ENCODE data around the gene GPR132. TPM values are rescaled to one million over a fixed set of nuclear protein-coding genes. Genes with fewer than 3 reads are reported as not detected.
"Not testable (repeated sequence)": the region's sequence is repeated elsewhere in the genome, so short reads cannot be mapped to it uniquely, and the experiment has no call there.

The GPR132 gene
- total RNA-seq, 1 donor from 2014 or later = under 0.01 TPM

DNA sequence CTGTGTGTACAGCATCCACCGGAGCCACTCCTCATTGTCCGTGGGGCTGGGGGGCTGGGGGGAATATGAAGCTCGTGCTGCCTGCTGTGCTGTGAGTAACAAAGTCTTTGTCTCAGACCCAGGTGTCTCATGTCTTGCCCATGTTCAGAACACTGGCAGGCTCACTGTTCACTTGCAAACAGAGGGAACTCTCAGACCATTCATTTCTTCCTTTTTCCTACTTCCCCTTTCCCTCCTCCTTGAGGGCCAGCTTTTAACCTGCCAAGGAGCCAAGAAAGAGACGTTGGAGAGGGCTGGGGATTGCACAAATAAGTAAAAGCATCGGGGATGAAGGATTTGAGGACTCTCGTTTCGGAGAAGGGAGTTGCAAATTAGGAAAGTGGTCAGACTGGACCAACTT is 21.6 kb downstream of the GPR132 start:
- no peak for DNase-seq (ENCODE audit: low read depth in 2 of 2)

DNA sequence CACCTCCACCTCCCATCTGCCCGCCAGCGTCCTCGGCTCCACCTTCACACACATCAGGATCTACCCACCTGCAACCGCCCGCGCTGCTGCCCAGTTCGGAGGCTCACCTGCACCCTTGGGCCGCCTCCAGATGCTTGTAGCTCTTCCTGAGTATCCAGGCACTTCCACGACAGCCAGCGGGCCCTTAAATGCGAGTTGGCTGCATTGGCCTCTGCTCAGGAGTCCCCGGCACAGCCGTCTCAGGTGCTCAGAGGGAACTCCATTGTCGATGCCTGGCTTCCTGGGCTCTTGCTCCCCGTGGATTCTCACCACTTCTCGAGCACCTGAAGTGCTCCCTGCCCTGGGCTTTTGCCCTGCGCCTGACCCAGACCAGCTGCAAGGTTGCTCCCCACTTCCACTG is 22.4 kb downstream of the GPR132 start:
- no peak for DNase-seq (ENCODE audit: low read depth in 2 of 2)

DNA sequence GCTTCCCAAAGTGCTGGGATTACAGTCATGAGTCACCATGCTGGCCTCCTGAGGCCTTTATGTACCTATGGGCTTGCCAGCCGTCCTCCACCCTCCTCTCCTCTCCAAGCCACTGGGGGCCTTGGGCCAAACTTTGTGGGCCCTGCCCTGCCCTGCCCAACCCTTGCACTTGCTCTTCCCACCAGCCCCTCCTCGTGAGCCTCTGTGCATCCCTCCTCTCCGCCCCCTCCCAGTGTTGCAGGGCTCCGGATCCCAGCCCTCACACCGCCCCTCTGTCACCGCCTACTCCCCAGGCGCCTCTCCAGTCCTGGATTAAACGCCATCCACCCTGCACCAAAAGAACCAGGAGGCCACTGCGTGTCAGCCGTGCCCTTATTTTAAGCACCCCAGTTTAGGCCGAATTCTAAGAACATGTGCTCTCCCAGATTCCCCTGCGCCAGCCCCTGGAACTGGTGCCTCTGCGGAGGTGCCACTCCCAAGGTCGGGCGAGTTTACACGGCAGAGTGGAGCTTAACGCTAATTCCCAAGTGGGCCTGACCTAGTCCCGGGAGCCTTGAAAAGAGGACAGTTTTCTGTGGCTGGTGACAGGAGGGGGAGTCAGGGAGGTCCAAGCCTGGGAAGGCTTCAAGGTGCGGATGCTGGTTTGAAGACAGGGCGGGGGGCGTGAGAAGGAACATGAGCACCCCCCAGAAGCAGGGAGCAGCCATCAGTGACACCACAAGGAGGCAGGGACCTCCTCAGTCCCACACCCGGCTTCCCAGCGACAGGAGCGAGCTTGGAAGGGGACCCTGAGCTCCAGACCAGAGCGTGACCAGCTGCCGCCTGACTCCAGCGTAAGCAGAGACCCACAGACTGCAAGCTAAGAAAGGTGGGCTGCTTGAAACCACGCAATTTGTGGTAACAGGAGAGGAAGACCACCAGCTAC is 23.1 kb downstream of the GPR132 start:
- no peak for DNase-seq (ENCODE audit: low read depth in 2 of 2)

DNA sequence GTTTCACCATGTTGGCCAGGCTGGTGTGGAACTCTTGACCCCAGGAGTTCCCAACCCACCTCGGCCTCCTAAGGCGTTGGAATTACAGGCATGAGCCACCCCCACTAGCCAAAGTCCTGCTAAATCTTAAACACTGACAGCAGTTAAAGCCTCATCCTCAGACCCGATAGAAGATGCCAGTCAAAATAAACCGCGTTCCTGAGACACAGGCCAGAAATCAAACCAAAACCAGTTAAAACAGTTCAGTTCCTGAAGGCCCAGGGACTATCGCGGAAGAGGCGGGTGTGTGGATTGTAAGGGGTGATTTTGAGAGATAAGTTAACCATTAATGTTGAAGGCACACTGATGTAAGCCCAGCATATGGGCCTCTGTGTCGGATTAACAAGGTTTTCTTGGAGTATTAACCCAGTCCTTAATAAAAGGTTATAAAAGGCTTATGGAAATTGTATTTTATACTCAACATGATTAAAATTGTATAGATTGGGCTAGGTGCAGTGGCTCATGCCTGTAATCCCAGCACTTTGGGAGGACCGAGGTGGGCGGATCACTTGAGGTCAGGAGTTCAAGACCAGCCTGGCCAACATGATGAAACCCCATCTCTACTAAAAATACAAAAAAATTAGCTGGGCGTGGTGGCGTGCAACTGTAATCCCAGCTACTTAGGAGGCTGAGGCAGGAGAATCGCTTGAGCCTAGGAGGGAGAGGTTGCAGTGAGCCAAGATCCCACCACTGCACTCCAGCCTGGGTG is 25.6 kb downstream of the GPR132 start:
- DNase-seq (ENCODE audit: low read depth in 2 of 2) = no peak

DNA sequence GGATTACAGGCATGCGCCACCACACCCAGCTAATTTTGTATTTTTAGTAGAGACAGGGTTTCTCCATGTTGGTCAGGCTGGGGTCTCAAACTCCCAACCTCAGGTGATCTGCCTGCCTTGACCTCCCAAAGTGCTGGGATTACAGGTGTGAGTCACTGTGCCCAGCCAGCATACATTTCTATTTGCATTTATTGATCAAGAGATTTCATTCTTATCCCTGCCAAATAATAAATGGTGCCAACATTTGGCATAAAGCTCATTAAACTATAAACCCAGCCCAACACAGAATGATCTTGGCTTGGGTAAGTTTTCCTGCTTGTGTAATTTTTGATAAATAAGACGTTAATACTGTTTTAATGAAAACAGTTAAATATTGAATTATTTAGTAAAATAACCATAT is 29.6 kb downstream of the GPR132 start:
- not testable (repeated sequence) for DNase-seq (ENCODE audit: low read depth in 2 of 2)

DNA sequence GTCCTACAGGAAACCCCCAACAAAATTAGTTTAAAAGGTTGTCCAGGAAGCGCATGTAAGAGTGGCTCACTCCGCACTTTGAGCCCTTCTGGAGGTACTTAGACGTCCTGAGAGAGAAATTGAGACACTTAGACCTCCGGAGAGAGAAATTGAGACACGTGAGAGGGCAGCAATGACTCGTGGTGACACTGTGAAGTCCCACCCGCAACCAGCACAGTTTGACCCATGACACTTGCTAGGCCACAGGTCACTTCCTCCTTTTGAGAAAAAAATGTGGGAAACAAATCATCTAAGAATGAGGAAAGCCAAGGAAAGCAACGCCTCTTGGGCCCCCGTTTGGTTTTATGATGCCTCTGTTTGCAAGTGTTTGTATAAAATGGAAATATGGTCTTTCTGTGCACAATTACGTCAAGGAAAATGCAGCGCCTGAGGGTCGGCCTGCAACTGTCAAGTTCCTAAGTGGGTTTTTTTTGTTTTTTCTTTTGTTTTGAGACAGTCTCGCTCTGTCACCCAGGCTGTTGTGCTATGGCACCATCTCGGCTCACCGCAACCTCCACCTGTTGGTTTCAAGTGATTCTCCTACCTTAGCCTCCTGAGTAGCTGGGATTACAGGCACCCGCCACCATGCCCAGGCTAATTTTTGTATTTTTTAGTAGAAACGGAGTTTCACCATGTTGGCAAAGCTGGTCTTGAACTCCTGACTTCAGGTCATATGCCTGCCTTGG is 30.8 kb downstream of the GPR132 start:
- no peak for DNase-seq (ENCODE audit: low read depth in 2 of 2)

DNA sequence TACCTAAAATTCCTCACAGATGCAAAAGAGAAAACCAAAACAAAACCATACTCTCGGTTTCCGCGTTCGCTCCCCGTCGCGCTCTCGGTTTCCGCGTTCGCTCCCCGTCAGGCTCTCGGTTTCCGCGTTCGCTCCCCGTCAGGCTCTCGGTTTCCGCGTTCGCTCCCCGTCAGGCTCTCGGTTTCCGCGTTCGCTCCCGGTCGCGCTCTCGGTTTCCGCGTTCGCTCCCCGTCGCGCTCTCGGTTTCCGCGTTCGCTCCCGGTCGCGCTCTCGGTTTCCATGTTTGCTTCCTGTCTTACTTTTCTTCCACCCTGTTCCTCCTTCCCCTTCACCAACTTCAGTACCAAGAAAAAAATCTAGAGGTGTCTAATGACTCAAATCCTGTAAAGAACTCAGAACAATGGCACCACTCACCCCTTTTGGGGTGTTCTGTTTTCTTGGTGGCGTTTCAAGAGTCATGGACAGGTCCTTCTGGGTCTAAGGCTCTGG is 31.8 kb downstream of the GPR132 start:
- DNase-seq (ENCODE audit: low read depth in 2 of 2) = not testable (repeated sequence)

DNA sequence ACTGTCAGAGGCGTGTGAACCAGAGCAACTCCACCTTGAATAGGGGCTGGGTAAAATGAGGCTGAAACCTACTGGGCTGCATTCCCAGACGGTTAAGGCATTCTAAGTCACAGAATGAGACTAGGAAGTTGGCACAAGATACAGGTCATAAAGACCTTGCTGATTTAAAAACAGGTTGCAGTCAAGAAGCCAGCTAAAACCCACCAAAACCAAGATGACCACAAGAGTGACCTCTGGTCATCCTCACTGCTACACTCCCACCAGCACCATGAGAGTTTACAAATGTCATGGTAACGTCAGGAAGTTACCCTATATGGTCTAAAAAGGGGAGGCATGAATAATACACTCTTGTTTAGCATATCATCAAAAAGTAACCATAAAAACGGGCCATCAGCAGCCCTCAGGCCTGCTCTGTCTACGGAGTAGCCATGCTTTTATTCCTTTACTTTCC is 32.8 kb downstream of the GPR132 start:
- not testable (repeated sequence) for DNase-seq (ENCODE audit: low read depth in 2 of 2)

DNA sequence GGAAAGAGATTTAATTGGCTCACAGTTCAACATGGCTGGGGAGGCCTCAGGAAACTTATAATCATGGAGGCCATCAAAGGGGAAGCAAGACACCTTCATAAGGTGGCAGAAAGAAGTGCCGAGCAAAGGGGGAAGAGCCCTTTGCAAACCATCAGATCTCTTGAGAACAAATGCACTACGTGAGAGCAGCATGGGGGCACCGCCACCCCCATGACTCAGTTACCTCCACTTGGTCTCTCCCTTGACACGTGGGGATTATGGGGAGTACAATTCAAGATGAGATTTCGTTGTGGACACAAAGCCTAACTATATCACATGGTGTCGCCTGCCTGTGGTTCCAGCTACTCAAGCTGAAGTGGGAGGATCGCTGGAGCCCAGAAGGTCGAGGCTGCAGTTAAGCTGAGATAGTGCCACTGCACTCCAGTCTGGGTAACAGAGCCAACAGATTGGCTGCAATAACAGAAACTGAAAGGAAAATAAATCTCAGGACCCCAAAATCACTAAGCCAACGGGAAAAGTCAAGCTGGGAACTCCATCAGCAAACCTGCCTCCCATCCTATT is 34.3 kb downstream of the GPR132 start:
- DNase-seq (ENCODE audit: low read depth in 2 of 2) = no peak

DNA sequence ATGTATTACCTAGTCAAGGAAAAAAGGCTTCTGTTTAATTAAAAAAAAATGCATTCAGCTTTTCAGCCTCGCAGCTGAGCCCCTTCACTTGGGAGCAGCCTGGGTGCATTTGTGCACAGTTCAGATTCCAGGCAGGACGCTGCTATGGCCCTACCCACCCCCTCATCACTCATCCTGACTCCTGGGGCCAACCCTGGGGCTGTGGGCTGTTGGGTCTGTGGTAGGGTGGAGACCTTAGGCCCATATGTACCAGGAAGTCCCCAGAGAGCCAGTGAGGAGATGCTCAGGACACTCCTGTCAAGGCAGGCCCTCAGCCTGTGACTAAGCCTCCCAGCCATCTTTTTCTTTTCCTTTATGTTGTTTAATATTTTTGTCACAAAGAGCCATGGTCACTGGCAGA is 35.0 kb downstream of the GPR132 start:
- no peak for DNase-seq (ENCODE audit: low read depth in 2 of 2)

DNA sequence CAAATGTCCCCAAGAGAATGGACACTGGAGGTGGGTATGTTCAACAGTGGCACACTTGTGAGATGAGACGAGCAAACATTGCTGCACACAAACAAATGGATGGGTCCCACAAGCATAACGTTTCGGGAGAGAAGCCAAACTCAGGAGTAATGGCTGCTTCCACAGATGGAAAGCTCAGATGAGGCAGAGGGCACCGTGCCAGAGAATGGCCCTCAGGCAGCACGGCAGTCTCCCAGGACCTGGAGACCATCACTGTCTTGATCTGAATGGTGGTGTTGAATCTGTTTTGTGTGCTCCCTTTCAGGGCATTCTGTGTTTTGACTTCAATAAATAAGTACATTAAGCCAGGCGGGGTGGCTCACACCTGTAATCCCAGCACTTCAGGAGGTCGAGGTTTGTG is 35.8 kb downstream of the GPR132 start:
- no peak for DNase-seq (ENCODE audit: low read depth in 2 of 2)

DNA sequence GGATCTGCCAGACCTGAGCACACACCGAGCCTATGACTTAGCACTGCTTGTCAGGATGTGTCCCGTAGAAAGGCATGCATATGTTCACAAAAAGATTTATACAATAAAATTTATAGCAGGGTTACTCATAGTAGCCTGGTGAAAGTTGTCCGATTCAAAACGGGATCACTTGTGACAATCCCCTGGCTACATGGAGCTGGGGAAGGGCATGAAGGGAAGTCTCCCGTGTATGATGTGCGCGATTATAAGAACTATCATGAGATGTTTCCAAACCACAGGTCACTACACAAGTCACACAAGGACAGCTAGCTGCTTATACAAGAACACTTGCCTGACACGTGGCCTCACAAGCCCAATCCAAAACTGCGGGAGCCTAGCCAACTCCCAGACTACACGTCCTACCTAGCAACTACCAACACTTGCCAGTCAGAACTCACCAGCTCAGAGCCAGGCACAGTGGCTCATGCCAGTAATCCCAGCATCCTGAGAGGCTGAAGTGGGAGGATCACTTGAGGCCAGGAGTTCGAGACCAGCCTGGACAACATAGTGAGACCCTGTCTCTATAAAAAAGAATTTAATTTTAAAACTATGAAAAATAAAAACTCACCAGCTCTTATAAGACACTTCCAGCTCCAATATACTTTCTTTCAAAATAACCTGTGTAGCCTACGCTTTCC is 36.8 kb downstream of the GPR132 start:
- no peak for DNase-seq (ENCODE audit: low read depth in 2 of 2)

DNA sequence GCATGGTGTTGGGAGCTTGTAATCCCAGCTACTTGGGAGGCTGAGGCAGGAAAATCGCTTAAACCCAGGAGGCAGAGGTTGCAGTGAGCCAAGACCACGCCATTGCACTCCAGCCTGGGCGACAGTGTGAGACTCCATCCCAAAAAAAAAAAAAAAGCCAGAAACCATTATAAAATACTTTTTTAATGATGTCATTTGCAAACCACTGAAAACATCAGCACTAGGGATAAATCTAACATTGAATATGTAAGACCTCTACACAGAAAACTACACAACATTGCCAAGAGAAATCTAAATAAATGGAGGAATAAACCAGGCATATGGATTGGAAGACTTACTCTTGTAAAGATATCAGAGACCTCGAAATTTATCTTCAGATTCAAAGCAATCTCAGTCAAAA is 37.5 kb downstream of the GPR132 start:
- not testable (repeated sequence) for DNase-seq (ENCODE audit: low read depth in 2 of 2)

DNA sequence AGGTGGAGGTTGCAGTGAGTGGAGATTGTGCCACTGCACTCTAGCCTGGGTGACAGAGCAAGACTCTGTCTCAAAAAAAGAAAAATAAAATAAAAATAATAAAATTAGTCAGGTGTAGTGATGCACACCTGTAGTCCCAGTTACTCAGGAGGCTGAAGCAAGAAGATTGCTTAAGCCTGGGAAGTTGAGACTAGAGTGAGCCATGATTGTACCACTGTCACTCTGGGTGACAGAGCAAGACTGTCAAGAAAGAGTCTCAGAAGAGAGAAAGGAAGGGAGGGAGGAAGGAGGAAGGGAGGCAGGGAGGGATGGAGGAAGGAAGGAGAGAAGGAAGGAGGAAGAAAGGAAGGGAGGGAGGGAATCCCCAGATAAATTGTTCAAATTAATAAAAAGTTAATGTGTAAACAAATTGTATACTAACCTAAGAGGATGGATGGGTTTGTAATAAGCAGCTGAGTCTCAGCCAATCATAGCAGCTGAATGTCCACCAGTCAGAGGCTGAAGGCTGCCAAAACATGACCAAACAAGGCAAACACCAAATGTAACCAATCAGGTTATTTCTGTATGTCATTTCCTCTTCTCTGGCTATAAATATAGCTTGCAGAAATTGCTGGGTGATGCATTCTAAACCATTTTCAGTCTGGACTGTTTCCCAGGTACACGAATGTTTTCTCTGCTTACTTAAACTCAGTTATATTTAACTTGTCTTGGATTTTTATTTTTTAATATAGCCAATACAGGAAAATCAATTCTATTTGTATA is 38.2 kb downstream of the GPR132 start:
- peak in 1 of 2 donors; percentile 16 for DNase-seq (ENCODE audit: low read depth in 2 of 2)

DNA sequence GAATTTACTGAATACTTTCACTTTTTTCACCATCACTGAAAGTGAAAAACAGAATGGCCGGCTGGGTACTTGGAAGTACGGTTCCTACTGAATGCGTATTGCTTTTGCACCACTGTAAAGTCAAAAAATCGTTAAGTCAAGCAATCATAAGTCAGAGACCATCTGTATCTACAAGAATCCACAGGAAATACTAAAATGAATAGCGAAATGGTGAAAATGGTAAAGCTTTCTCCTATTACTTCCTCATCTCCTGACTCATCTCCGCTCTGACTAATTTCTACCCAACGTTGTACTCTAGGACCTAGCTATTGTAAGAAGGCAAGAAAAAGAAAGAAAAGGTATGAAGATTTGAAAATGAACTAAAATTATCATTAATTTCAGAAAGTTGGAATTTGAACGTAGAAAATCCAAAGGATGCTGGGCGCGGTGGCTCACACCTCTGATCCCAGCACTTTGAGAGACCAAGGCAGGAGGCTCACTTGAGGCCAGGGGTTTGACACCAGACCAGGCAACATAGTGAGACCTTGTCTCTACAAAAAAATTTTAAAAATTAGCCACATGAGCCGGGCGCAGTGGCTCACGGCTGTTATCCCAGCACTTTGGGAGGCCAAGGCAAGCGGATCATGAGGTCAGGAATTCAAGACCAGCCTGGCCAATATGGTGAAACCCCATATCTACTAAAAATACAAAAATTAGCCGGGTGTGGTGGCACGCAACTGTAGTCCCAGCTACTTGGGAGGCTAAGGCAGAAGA is 39.0 kb downstream of the GPR132 start:
- DNase-seq (ENCODE audit: low read depth in 2 of 2) = peak; percentile 65 to 94

DNA sequence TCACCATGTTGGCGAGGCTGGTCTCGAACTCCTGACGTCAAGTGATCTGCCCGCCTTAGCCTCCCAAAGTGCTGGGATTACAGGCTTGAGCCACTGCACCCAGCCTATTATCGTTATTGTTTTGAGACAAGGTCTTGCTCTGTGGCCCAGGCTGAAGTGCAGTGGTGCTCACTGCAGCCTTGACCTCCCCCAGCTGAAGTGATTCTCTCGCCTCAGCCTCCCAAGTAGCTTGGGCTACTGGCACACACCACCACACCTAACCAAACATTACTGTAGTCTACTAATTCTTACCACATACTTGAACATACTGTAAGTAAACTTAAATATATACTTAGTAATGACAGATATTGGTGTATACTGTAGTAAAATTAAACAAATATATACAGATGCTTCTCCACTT is 39.8 kb downstream of the GPR132 start:
- DNase-seq (ENCODE audit: low read depth in 2 of 2) = no peak

DNA sequence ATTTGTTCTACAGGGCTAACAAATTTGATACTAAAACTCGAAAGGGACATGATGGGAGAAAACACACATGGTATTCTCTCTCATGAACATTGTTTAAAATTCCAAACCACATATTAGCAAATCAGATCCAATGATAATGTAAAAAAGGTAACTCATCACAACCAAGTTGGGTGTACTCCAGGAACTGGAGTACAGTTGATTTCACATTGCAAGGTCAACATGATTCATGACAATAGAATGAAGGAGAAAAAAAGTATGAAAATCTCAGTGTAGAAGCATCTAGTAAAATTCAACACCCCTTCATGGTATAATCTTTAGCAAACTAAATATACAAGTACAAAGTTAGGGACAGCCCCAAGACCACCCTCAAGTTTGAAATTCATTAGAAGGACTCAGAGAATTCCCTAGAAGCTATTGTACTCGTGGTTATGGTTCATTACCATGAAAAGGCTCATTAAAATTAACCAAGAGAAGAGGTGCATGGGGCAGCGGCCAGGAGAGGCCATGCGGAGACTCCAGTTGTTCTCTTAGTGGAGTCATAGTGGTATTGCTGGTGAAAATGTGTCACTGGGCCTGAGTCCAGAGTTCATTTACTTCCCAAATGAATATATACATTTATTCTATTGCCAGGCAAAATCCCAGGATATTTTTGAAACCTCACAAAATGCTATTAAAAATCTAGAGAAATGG is 41.3 kb downstream of the GPR132 start:
- DNase-seq (ENCODE audit: low read depth in 2 of 2) = no peak

DNA sequence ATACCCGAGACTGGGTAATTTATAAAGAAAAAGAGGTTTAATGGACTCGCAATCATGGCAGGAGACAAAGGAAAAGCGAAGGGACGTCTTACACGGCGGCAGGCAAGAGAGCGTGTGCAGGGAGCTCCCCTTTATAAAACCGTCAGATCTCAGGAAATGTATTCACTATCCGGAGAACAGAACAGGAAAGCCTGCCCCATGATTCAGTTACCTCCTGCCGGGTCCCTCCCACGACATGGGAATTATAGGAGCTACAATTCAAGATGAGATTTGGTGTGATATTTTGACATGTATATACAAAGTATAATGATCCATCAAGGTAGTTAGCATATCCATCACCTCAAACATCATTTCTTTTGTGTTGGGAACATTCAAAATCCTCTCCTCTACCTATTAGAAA is 42.1 kb downstream of the GPR132 start:
- peak in 1 of 2 donors; percentile 62 for DNase-seq (ENCODE audit: low read depth in 2 of 2)

DNA sequence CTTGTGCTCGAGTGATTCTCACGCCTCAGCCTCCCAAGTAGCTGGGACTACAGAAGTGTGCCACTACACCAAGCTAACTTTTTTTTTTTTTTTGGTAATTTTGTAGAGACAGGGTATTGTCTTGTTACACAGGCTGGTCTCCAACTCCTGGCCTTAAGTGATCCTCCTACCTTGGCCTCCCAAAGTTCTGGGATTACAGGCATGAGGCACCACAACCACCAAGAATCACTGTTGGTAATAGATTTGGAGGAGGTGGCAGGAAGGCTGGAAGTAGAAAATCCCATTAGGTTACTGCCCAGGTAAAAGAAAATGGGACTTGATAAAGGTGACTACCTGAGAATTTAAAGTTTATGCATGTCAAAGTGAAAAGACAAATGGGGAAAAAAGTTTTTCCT is 43.0 kb downstream of the GPR132 start:
- DNase-seq (ENCODE audit: low read depth in 2 of 2) = no peak
